ENCODE data around the gene LINC00237. TPM values are rescaled to one million over a fixed set of nuclear protein-coding genes. Genes with fewer than 3 reads are reported as not detected.
A peak's percentile ranks its signal among the peaks of the same experiment; 100 is the strongest.

Gene LINC00237
- total and polyA plus RNA-seq, 2 donors (not counting 1 experiment from before 2014, with no cell fraction given) = 0.07 TPM; not detected in 1

GRCh38 chr20:21048841-21049273 is 57.3 kb downstream of the LINC00237 start:
- H3K27me3 Mint-ChIP-seq = peaks cover 27% of the 10 kb centered on the region
- Histone ChIP-seq H3K4me1 (ENCODE audit: control insufficient read depth in 2 of 2, insufficient read depth in 2 of 2, low read length in 2 of 2) (no peaks in the 10 kb centered on the region), H4K20me1 (ENCODE audit: control insufficient read depth, insufficient read depth, low read length, poor library complexity, severe bottlenecking) (no peaks in the 10 kb centered on the region), H3K9me3 (ENCODE audit: control extremely low read depth in 1 of 3, control insufficient read depth in 2 of 3, insufficient read depth in 1 of 3, low read length in 2 of 3) (no peaks in the 10 kb centered on the region), H3K27ac (ENCODE audit: low read length in 2 of 2) (no peak overlapping the region), H3K4me3 (ENCODE audit: control extremely low read depth in 1 of 5, extremely low read depth in 1 of 5, insufficient read depth in 1 of 5, low read depth in 2 of 5, low read length in 4 of 5) (no peak overlapping the region), H3K36me3 (replicated peaks in 1 of 2; ENCODE audit: control extremely low read depth in 1 of 2, control insufficient read depth in 1 of 2, extremely low read depth in 1 of 2, insufficient read depth in 2 of 2, low read length in 1 of 2) (no peaks in the 10 kb centered on the region), H3K4me2 (replicated peaks; ENCODE audit: low read depth, low read length, poor library complexity, severe bottlenecking) (no peak overlapping the region), H3K9ac (ENCODE audit: low read length) (no peak overlapping the region), H3K27me3 (replicated peaks in 1 of 4; ENCODE audit: control extremely low read depth in 1 of 4, control insufficient read depth in 3 of 4, insufficient read depth in 4 of 4, low read length in 3 of 4) (peaks cover 0 to 4% (median under 1%) of the 10 kb centered on the region in 4 experiments), H2AFZ (ENCODE audit: insufficient read depth, low read depth, low read length, poor library complexity, severe bottlenecking) (no peak overlapping the region), H3K79me2 (ENCODE audit: control insufficient read depth, insufficient read depth, low read length) (no peaks in the 10 kb centered on the region)
- H3K4me1 Mint-ChIP-seq = no peaks in the 10 kb centered on the region
- no peak overlapping the region for H3K27ac Mint-ChIP-seq
- intact Hi-C loops (cut with micrococcal nuclease) = loop anchor here (2.0 kb wide), 1 partner anchor 456 kb away; no protein-coding TSS in a partner anchor
- DNase-seq (peak; percentile 46), ATAC-seq (ENCODE audit: low read depth) (peak; percentile 45)
- 44% methylated on average over 2 of the region's 5 CpGs for WGBS (ENCODE audit: insufficient coverage)
- CTCF ChIA-PET = interaction anchor here (0.6 to 2.2 kb wide), 9 partner anchors 9 to 522 kb away, joined by 3 to 9 read pairs (median 4); partner anchors contain the start of gene KIZ
- H3K9me3 Mint-ChIP-seq (ENCODE audit: insufficient read depth) = no peaks in the 10 kb centered on the region
- POLR2A ChIA-PET = no interaction called here
- H3K4me3 Mint-ChIP-seq = no peak overlapping the region
- TF ChIP-seq CTCF (IDR thresholded peaks at IDR 0.05) (peak; percentile 74), EZH2 (IDR thresholded peaks at IDR 0.05; ENCODE audit: borderline replicate concordance, insufficient read depth, low read depth, low read length, poor library complexity, severe bottlenecking) (no peak)

- H3K4me1 ChIP-seq (ENCODE audit: control insufficient read depth in 2 of 2, insufficient read depth in 2 of 2, low read length in 2 of 2) = no peaks in the 10 kb centered on the region
- Mint-ChIP-seq H3K4me3 (no peak overlapping the region), H3K4me1 (no peaks in the 10 kb centered on the region), H3K9me3 (ENCODE audit: insufficient read depth) (no peaks in the 10 kb centered on the region), H3K27ac (no peak overlapping the region), H3K27me3 (peaks cover 23% of the 10 kb centered on the region)
- CTCF ChIA-PET = interaction anchor here (0.9 to 2.2 kb wide), 7 partner anchors 8 to 457 kb away, joined by 3 to 9 read pairs (median 6); partner anchors contain the start of gene KIZ
- H3K27me3 ChIP-seq (replicated peaks in 1 of 4; ENCODE audit: control extremely low read depth in 1 of 4, control insufficient read depth in 3 of 4, insufficient read depth in 4 of 4, low read length in 3 of 4) = peaks cover 0 to 4% (median 1%) of the 10 kb centered on the region in 4 experiments
- H3K9ac ChIP-seq (ENCODE audit: low read length) = no peak overlapping the region
- H3K79me2 ChIP-seq (ENCODE audit: control insufficient read depth, insufficient read depth, low read length) = no peaks in the 10 kb centered on the region
- DNase-seq = no peak
- no peaks in the 10 kb centered on the region for H4K20me1 ChIP-seq (ENCODE audit: control insufficient read depth, insufficient read depth, low read length, poor library complexity, severe bottlenecking)
- intact Hi-C loops (cut with micrococcal nuclease) = loop anchor here (2.0 kb wide), 1 partner anchor 457 kb away; no protein-coding TSS in a partner anchor
- H3K4me3 ChIP-seq (ENCODE audit: control extremely low read depth in 1 of 5, extremely low read depth in 1 of 5, insufficient read depth in 1 of 5, low read depth in 2 of 5, low read length in 4 of 5) = no peak overlapping the region
- POLR2A ChIA-PET = no interaction called here
- no peak overlapping the region for H3K4me2 ChIP-seq (replicated peaks; ENCODE audit: low read depth, low read length, poor library complexity, severe bottlenecking)
- no peaks in the 10 kb centered on the region for H3K36me3 ChIP-seq (replicated peaks in 1 of 2; ENCODE audit: control extremely low read depth in 1 of 2, control insufficient read depth in 1 of 2, extremely low read depth in 1 of 2, insufficient read depth in 2 of 2, low read length in 1 of 2)
- H2AFZ ChIP-seq (ENCODE audit: insufficient read depth, low read depth, low read length, poor library complexity, severe bottlenecking) = no peak overlapping the region
- TF ChIP-seq CTCF (IDR thresholded peaks at IDR 0.05) = no peak
- no peaks in the 10 kb centered on the region for H3K9me3 ChIP-seq (ENCODE audit: control extremely low read depth in 1 of 3, control insufficient read depth in 2 of 3, insufficient read depth in 1 of 3, low read length in 2 of 3)
- H3K27ac ChIP-seq (ENCODE audit: low read length in 2 of 2) = no peak overlapping the region
- WGBS (ENCODE audit: insufficient coverage) = no CpG with 5 or more reads among the region's 6 CpGs
- no peak for ATAC-seq (ENCODE audit: low read depth)
Observed at GRCh38 chr20:21047981-21048380, 58.2 kb downstream of the LINC00237 start.

All from B cell (primary cell).